K562 (cell line): ENCODE data around the gene ANKRD10. TPM values are rescaled to one million over a fixed set of nuclear protein-coding genes. Genes with fewer than 3 reads are reported as not detected.

Source experiments
- CBX5 ChIP-seq: IDR thresholded peaks from 2 replicates; pipeline ENCODE4 v1.6.1; 2014; ENCODE audit warnings: low read depth, borderline replicate concordance
- CREM ChIP-seq: IDR thresholded peaks from 2 replicates; pipeline ENCODE4 v1.6.1; 2014; ENCODE audit warnings: antibody characterized with exemption, low read depth
- DACH1 ChIP-seq: fragments of 450-650 bp; IDR thresholded peaks from 2 replicates; pipeline ENCODE4 v1.6.1; 2018; ENCODE audit not compliant: partially characterized antibody
- GABPA ChIP-seq: fragments of 200-800 bp; sonication (Bioruptor generic); conservative IDR thresholded peaks from 2 replicates; pipeline ENCODE4 v1.6.1; 2016; ENCODE audit warnings: low read depth, missing genetic modification characterization, missing compliant biosample characterization
- KLF1 ChIP-seq: fragments of 450-650 bp; IDR thresholded peaks from 2 replicates; pipeline ENCODE4 v1.6.1; 2016; ENCODE audit warnings: missing genetic modification characterization, missing compliant biosample characterization
- NRF1 ChIP-seq, 2 experiments: fragments of 450-650 bp; IDR thresholded peaks in 1 of 2; conservative IDR thresholded peaks in 1 of 2; 2 replicates each; pipeline ENCODE4 v1.6.1; 2014; ENCODE audit warnings: mild to moderate bottlenecking in 2 of 2
- SPI1 ChIP-seq: IDR thresholded peaks from 2 replicates; pipeline ENCODE4 v1.6.1; 2011; ENCODE audit warnings: low read depth, low read length, control low read depth, borderline replicate concordance
- TBP ChIP-seq: optimal IDR thresholded peaks from 2 replicates; pipeline ENCODE3; 2011; ENCODE audit warnings: low read depth, low read length, improper control_type of control experiment
- TOE1 ChIP-seq, 2 experiments: fragments of 450-650 bp in 1 of 2; sonication (generic) in 1 of 2; formaldehyde crosslinking in 1 of 2; IDR thresholded peaks; 2 replicates each; pipeline versions ENCODE4 v1.7.1 to v1.8.0; 2016 to 2022; ENCODE audit warnings: borderline replicate concordance in 2 of 2, mild to moderate bottlenecking in 2 of 2, antibody characterized with exemption in 1 of 2, inconsistent platforms in 1 of 2, low read depth in 1 of 2, missing genetic modification reagents in 1 of 2, moderate library complexity in 1 of 2
- ZBTB11 ChIP-seq, 3 experiments: fragments of 200-800 bp in 1 of 3; fragments of 250-450 bp in 1 of 3; fragments of 450-650 bp in 1 of 3; sonication (Bioruptor Pico) in 1 of 3; sonication (Bioruptor generic) in 1 of 3; formaldehyde crosslinking in 1 of 3; IDR thresholded peaks; 2 replicates each; pipeline versions ENCODE4 v1.6.1 to v1.8.0; 2016 to 2022; ENCODE audit warnings: mild to moderate bottlenecking in 2 of 3, missing genetic modification characterization in 2 of 3, missing compliant biosample characterization in 1 of 3, moderate library complexity in 1 of 3
- ZNF143 ChIP-seq: sonication (generic); formaldehyde crosslinking; IDR thresholded peaks from 2 replicates; pipeline ENCODE4 v1.9.0; 2022; ENCODE audit warnings: mild to moderate bottlenecking, missing genetic modification reagents
- polyA plus RNA-seq, 8 experiments: library from polyadenylated mRNA; depleted of rRNA in 4 of 8; stranded (reverse) in 5 of 8; unstranded in 3 of 8; fragments of >200 nt; fragmentation: Nextera tagmentation in 2 of 8; fragmentation: Illumina TruSeq in 1 of 8; extraction: Ambion mirVana in 2 of 8; extraction: Trizol in 1 of 8; gene quantifications; 2 replicates each; pipeline versions ENCODE4 v1.2.1 to v1.2.3, GENCODE V29; 2011 to 2014; ENCODE audit warnings: inconsistent platforms in 1 of 8, missing spikeins in 1 of 8
- total RNA-seq, 7 experiments: library from RNA; depleted of rRNA in 6 of 7; stranded (reverse); fragments of >200 nt in 6 of 7; fragmentation: Illumina TruSeq in 2 of 7; extraction: Trizol in 2 of 7; gene quantifications; 2 replicates each; pipeline versions ENCODE4 v1.2.1 to v1.2.3, GENCODE V29; 2011 to 2021; ENCODE audit warnings: low replicate concordance in 1 of 7
- TF ChIP-seq, protein P1 (sequence below): fragments of 450-650 bp; formaldehyde crosslinking; IDR thresholded peaks from 2 replicates; pipeline ENCODE4 v1.4.0; 2020; ENCODE audit warnings: mild to moderate bottlenecking, mixed read lengths
- TF ChIP-seq, protein P2 (sequence below): sonication (generic); formaldehyde crosslinking; IDR thresholded peaks from 2 replicates; pipeline ENCODE4 v1.9.0; 2022; ENCODE audit warnings: mild to moderate bottlenecking, missing genetic modification reagents
- TF ChIP-seq, protein P3 (sequence below): fragments of 450-650 bp; conservative IDR thresholded peaks from 2 replicates; pipeline ENCODE4 v1.6.1; 2016; ENCODE audit warnings: missing genetic modification characterization, low read depth, mild to moderate bottlenecking, control low read depth, missing compliant biosample characterization

The ANKRD10 gene
- total and polyA plus RNA-seq, 9 of the 15 experiments (the other 6 are each of a cell fraction or from before 2014, with no cell fraction given), result 21.7 to 183 (median 45.0) TPM

GRCh38 chr13:110869231-110869804, 45.6 kb downstream of the ANKRD10 start (continued):
- TF ChIP-seq ZBTB11 (CRISPR knock-in tag; IDR thresholded peaks at IDR 0.05), result peak in 2 of 3 experiments; percentile 83 to 97; a peak in 4 of 6 replicates
- 0 out of 2 replicates have a peak, but pooled peaks have one; percentile 9 for TF ChIP-seq CBX5
- TF ChIP-seq TOE1 (IDR thresholded peaks at IDR 0.05; ENCODE audit: borderline replicate concordance), result peak; percentile 25; the same call in 1 of the 2 replicates
- no peak for TF ChIP-seq TOE1 (CRISPR knock-in tag; IDR thresholded peaks at IDR 0.05; ENCODE audit: borderline replicate concordance, low read depth)
- TF ChIP-seq, protein P1, sequence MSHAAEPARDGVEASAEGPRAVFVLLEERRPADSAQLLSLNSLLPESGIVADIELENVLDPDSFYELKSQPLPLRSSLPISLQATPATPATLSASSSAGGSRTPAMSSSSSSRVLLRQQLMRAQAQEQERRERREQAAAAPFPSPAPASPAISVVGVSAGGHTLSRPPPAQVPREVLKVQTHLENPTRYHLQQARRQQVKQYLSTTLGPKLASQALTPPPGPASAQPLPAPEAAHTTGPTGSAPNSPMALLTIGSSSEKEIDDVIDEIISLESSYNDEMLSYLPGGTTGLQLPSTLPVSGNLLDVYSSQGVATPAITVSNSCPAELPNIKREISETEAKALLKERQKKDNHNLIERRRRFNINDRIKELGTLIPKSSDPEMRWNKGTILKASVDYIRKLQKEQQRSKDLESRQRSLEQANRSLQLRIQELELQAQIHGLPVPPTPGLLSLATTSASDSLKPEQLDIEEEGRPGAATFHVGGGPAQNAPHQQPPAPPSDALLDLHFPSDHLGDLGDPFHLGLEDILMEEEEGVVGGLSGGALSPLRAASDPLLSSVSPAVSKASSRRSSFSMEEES (CRISPR knock-in tag), result peak; percentile 13; the same call in 1 of the 2 replicates
- TF ChIP-seq, protein P2, sequence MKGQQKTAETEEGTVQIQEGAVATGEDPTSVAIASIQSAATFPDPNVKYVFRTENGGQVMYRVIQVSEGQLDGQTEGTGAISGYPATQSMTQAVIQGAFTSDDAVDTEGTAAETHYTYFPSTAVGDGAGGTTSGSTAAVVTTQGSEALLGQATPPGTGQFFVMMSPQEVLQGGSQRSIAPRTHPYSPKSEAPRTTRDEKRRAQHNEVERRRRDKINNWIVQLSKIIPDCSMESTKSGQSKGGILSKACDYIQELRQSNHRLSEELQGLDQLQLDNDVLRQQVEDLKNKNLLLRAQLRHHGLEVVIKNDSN (CRISPR knock-in tag), result peak; percentile 89
- peak; percentile 6; the same call in 1 of the 2 replicates for TF ChIP-seq ZNF143 (CRISPR knock-in tag)
- TF ChIP-seq TBP, result peak; percentile 47
- TF ChIP-seq DACH1, result no peak
- peak; percentile 79 for TF ChIP-seq GABPA (tag)
- TF ChIP-seq SPI1, result 0 out of 2 replicates have a peak, but pooled peaks have one; percentile 13
- TF ChIP-seq, protein P3, sequence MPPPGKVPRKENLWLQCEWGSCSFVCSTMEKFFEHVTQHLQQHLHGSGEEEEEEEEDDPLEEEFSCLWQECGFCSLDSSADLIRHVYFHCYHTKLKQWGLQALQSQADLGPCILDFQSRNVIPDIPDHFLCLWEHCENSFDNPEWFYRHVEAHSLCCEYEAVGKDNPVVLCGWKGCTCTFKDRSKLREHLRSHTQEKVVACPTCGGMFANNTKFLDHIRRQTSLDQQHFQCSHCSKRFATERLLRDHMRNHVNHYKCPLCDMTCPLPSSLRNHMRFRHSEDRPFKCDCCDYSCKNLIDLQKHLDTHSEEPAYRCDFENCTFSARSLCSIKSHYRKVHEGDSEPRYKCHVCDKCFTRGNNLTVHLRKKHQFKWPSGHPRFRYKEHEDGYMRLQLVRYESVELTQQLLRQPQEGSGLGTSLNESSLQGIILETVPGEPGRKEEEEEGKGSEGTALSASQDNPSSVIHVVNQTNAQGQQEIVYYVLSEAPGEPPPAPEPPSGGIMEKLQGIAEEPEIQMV (tag), result peak; percentile 77; the same call in 1 of the 2 replicates
- peak; percentile 24; the same call in 1 of the 2 replicates for TF ChIP-seq CREM
- peak; percentile 34 to 53; a peak in 2 of 4 replicates for TF ChIP-seq NRF1 (conservative IDR thresholded peaks at IDR 0.05 in 1 of 2, IDR thresholded peaks at IDR 0.05 in 1 of 2)
- TF ChIP-seq KLF1, result no peak
